Mucosa of descending colon (tissue), 3 donors: ENCODE results near the gene ELMO3. TPM values are rescaled to one million over a fixed set of nuclear protein-coding genes. Genes with fewer than 3 reads are reported as not detected.

ENCODE experiments used
- ATAC-seq: fragments of 200-7000 bp; cut with Tn5 transposase; one replicate; pipeline ENCODE4 v1.9.1; 2020; ENCODE audit warnings: mild to moderate bottlenecking, moderate library complexity
- DNase-seq, 3 donors: peaks; one replicate each; pipeline ENCODE4 v3.0.0-alpha.2; 2020
- H3K36me3 ChIP-seq: fragments of 200-600 bp; one replicate; pipeline ENCODE4 v1.8.0; 2021; ENCODE audit warnings: low read depth, mild to moderate bottlenecking
- H3K4me1 ChIP-seq: fragments of 200-600 bp; one replicate; pipeline ENCODE4 v1.8.0; 2021; ENCODE audit warnings: low read depth, mild to moderate bottlenecking
- H3K4me3 ChIP-seq: fragments of 200-600 bp; one replicate; pipeline ENCODE4 v1.8.0; 2021; ENCODE audit warnings: mild to moderate bottlenecking
- H3K9me3 ChIP-seq: fragments of 200-600 bp; one replicate; pipeline ENCODE4 v1.8.0; 2021; ENCODE audit warnings: mild to moderate bottlenecking
- intact Hi-C, 2 donors: fragments of 100-400 bp; cut with DNase I in 1 of 2; cut with micrococcal nuclease in 1 of 2; formaldehyde crosslinking; loops; one replicate each; pipeline versions ENCODE4 v1.11.0 to v1.11.1; 2022; cut with DNase I, micrococcal nuclease
- total RNA-seq, 3 donors: library from RNA; stranded (reverse); fragmentation: NEBNext Ultra II Directional in 2 of 3; extraction: Animal tissue kit (Norgen Biotek cat#: 25700) in 2 of 3; gene quantifications; one replicate each; pipeline versions ENCODE4 v1.2.1 to v1.2.4, GENCODE V29; 2021 to 2023
- TF ChIP-seq, protein P1 (sequence below): fragments of 200-600 bp; IDR thresholded peaks from one replicate; pipeline ENCODE4 v1.8.0; 2022; ENCODE audit warnings: antibody characterized with exemption, mild to moderate bottlenecking
- donor health status: DM: no; HTN: no; CAD: no; lungs with moderate emphysema.
- donor health status: DM: no; HTN: no; CAD: no.
- donor health status: DM: no; HTN: yes; CAD: no.

ELMO3 gene
- total RNA-seq, 3 donors from 2014 or later: 25.4 to 68.0 (median 42.1) TPM

DNA sequence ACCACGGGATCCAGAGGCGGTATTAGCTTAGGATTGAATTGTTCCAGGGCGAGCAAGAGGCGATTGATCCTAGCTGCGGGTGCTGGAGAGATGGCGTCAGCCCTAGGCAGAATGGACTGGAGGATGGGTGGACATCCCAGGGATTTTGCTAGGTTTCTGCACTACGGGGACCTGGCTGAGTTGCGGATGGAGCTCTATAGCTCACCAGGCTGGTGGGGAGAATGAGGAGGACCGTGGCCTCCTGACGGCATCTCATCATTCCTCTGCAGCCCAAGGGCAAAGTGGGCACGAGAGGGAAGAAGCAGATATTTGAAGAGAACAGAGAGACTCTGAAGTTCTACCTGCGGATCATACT, 28.6 kb downstream of the ELMO3 start:
- peaks cover 8% of the 10 kb centered on the region for H3K4me1 ChIP-seq

DNA sequence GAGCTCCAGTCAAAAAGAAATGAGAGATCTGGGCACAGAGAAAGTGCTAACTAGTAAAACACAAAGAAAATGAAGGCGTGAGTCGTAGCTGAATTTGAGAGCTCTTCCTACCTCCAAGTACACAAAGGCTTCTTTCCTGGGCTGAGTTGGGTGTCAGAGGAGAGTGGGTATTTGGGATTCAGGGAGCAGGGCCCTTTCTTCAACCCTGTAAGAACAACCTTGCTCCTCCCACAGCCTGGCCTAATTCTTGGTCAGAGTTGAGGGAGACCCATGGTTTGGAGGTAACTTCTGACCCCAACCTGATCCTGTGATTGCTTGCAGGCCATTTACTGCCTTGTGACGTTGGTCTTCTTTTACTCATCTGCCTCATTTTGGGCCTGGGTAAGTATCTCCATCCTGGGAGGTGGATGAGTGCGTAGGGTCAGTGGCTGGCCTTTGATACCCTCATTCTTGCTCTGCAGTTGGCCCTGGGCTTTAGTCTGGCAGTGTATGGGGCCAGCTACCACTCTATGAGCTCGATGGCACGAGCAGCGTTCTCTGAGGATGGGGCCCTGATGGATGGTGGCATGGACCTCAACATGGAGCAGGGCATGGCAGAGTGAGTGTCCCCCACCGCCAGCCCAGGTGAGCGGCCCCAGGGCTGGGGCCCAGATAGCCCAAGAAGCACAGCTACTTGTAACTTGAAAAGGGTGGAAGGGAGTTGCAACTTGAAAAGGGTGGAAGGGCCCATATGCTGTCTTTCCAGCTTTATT, 29.3 kb downstream of the ELMO3 start:
- Histone ChIP-seq H3K9me3 (no peaks in the 10 kb centered on the region), H3K4me3 (no peak overlapping the region), H3K4me1 (peaks cover 8% of the 10 kb centered on the region), H3K36me3 (peaks cover 4% of the 10 kb centered on the region)
- TF ChIP-seq, protein P1, sequence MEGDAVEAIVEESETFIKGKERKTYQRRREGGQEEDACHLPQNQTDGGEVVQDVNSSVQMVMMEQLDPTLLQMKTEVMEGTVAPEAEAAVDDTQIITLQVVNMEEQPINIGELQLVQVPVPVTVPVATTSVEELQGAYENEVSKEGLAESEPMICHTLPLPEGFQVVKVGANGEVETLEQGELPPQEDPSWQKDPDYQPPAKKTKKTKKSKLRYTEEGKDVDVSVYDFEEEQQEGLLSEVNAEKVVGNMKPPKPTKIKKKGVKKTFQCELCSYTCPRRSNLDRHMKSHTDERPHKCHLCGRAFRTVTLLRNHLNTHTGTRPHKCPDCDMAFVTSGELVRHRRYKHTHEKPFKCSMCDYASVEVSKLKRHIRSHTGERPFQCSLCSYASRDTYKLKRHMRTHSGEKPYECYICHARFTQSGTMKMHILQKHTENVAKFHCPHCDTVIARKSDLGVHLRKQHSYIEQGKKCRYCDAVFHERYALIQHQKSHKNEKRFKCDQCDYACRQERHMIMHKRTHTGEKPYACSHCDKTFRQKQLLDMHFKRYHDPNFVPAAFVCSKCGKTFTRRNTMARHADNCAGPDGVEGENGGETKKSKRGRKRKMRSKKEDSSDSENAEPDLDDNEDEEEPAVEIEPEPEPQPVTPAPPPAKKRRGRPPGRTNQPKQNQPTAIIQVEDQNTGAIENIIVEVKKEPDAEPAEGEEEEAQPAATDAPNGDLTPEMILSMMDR: no peak
- ATAC-seq: no peak
- intact Hi-C loops: no loop called here
- peak in 2 of 3 donors; percentile 26 to 43 for DNase-seq

More for the DNA sequence above, 28.6 kb downstream of the ELMO3 start:
- DNase-seq: peak in 1 of 3 donors; percentile 32
- Histone ChIP-seq H3K4me3 (peak overlapping the region; percentile 95), H3K36me3 (peaks cover 4% of the 10 kb centered on the region), H3K9me3 (no peaks in the 10 kb centered on the region)
- ATAC-seq: no peak
- TF ChIP-seq, protein P1: no peak
- intact Hi-C loops: no loop called here

DNA sequence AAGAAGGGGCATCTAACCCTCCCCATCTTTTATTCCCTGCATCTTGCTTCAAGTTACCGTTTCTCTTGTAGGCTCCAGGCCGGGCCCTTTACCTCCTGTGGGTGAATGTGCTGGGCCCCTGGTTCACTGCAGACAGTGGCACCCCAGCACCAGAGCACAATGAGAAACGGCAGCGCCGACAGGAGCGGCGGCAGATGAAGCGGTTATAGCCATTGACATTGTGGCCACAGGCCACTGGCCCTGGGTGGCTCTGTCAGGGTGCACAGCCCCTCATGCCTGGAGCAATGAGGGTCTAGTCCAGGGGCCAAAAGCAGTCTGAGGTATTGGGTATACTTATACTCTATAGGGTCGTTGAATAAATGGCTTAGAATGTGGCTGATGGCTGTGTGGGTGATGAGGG, 30.0 kb downstream of the ELMO3 start:
- no peak overlapping the region for H3K4me3 ChIP-seq
- intact Hi-C loops: no loop called here
- H3K9me3 ChIP-seq: no peaks in the 10 kb centered on the region
- TF ChIP-seq, protein P1: no peak
- ATAC-seq (no peak), DNase-seq (peak in 2 of 3 donors; percentile 20 to 38)
- H3K4me1 ChIP-seq: peaks cover 8% of the 10 kb centered on the region
- peaks cover 4% of the 10 kb centered on the region for H3K36me3 ChIP-seq

DNA sequence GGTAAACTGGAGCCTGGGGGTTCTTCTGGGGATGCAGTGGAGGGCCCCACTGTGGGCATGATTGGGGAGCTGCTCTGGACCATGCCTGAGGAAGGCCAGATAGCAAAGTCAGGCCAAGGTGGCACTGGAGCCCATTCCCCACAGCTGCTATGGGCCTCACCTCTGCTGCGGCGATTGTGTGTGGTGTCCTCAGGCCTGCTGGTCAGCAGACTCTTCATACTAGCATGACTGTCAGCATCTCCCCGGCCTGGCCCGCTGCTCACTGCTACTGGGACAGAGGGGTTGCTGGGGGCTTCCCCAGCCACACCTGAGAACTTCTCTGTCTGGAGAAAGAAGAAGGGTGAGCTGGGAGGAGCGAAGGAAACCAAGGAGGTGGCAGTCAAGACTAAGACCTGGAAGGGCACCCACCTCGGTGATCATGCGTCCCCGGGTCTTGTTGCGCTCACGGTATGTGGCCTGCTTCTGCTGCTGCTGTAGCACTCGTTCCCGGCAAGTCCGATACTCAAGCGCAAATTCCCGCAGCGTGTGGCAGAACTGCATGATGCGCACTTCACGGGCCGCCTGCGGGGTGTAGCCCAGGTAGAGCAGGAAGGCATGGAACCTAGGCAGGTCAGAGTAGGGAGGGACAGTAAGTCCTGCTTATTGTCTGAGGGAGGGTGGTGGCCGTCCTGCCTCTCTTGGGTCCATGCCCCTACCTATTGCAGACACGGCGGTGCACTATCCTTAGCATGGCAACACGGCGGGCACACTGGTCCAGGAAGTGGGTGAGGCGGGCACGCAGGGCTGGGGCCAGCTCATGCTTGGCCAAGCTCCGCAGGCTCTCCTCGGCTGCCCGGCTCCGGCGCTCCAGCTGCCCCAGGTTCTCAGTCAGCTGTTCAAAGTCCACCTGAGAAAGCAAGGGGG, 31.2 kb downstream of the ELMO3 start:
- Histone ChIP-seq H3K36me3 (peaks cover 4% of the 10 kb centered on the region), H3K4me3 (no peak overlapping the region), H3K9me3 (no peaks in the 10 kb centered on the region), H3K4me1 (peaks cover 8% of the 10 kb centered on the region)
- TF ChIP-seq, protein P1: no peak
- peak in 2 of 3 donors; percentile 34 to 51 for DNase-seq
- ATAC-seq: no peak
- intact Hi-C loops: no loop called here

DNA sequence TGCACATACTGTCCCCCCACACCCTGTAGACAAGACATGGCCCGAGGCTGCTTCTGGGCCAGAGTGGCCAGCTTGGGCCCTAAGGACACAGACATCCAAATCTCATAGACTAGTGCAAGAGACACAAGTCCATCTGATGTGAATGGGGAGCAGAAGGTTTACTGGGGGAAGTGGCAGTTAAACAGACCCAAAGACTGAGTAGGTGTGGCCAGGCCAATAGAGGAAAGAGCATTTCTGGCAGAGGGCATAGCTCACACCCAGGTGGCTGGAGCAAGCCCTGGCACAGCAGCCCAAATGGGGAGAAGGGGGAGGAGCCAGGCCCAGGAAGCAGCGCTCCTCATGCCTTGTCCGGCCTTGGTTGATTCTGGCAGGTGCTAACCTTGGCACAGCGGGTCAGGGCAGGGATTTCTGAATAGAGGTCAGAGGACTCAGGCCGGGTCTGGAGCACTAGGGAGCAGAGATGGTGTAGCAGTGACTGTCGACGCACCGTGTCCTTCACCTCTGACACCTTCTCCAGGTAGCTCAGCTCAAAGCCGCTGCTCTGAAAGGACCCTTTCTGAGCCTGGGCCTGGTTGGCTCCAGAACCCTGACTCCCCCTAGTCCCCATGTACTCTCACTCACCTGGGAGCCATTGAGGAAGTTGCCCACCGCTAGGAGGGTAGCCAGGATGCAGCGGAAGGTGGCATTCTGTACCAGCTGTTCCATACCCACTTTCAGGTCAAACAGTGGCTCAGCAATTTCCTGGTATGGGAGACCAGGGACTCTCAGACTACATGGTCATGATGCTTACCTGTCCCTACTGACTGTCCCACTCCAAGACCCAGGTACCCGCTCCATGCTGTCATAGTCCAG, 32.1 kb downstream of the ELMO3 start:
- intact Hi-C loops: no loop called here
- Histone ChIP-seq H3K9me3 (no peaks in the 10 kb centered on the region), H3K4me1 (peaks cover 8% of the 10 kb centered on the region), H3K36me3 (peaks cover 4% of the 10 kb centered on the region), H3K4me3 (no peak overlapping the region)
- ATAC-seq (no peak), DNase-seq (peak in 2 of 3 donors; percentile 17 to 42)
- TF ChIP-seq, protein P1: no peak
